Stimulated activated CD4-positive, alpha-beta T cell treated with anti-CD3 and anti-CD28 coated beads, Interleukin-2, amount 100 ng/mL, for 48 hours (primary cell): ENCODE data around the gene RPL13.
"Not testable (repeated sequence)": the region's sequence is repeated elsewhere in the genome, so short reads cannot be mapped to it uniquely, and the experiment has no call there.

Experiments
- DNase-seq, 2 donors: peaks; one replicate each; pipeline ENCODE4 v3.0.0-alpha.2; 2020

Gene RPL13

DNA sequence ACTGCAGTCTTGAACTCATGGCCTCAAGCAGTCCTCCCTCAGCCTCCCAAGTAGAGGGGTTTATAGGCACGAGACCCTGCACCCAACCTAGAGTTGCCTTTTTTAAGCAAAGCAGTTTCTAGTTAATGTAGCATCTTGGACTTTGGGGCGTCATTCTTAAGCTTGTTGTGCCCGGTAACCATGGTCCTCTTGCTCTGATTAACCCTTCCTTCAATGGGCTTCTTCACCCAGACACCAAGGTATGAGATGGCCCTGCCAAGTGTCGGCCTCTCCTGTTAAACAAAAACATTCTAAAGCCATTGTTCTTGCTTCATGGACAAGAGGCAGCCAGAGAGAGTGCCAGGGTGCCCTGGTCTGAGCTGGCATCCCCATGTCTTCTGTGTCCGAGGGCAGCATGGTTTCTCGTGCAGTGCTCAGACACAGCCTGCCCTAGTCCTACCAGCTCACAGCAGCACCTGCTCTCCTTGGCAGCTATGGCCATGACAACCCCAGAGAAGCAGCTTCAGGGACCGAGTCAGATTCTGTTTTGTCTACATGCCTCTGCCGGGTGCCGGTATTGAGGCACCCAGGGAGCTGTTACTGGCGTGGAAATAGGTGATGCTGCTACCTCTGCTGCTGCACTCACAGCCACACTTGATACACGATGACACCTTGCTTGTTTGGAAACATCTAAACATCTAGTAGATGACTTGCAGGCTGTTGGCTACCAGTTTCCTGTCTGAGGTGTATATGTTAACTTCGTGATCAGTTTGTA is 3.3 kb downstream of the RPL13 start:
- DNase-seq, result peak in 1 of 2 donors; percentile 20

DNA sequence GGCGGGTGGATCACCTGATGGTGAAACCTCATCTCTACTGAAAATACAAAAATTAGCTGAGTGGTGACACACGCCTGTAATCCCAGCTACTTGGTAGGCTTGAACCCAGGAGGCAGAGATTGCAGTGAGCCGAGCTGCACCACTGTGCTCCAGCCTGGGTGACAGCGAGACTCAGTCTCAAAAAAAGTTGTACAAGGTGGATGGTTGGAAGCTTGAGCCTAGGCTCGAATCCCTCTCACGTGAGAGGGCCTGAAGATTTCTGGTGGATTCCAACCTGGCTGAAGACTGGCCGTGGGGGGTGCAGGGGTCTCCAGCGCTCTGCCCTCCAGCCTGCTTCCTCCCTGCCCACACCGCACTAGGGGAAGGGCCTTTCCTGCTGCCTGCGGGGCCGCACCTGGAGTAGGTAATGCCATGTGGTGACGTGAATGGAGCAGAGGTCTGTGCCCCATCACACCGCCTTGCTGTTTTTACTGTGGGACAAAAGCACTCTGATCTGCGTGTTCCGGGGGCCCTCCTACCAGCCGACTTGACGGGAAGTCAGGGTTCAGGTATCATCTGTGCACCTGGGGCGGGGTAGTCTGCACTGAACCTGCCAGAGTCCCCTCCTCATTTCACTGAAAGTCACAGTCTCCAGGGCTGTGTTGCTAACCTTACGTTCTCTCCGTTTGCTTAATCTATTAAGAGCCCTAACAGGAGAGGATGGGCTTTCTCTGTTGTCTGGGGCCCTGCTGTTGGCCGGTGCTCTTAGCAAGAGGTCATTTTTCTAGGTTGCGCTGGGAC is 4.2 kb downstream of the RPL13 start:
- peak; percentile 31 to 34 for DNase-seq

DNA sequence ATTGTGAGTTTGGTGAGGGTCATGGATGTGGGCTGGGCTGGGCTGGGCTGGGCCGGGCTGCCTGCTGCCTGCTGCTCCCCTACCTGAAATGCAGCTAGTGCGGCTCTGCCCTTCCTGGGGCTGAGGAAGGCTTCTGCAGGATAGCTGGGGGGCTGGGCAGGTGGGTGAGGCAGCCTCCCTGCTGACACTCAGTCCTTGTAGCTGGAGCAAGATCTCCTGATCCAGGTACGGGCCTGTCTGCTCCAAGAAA is 4.7 kb downstream of the RPL13 start:
- DNase-seq, result no peak

DNA sequence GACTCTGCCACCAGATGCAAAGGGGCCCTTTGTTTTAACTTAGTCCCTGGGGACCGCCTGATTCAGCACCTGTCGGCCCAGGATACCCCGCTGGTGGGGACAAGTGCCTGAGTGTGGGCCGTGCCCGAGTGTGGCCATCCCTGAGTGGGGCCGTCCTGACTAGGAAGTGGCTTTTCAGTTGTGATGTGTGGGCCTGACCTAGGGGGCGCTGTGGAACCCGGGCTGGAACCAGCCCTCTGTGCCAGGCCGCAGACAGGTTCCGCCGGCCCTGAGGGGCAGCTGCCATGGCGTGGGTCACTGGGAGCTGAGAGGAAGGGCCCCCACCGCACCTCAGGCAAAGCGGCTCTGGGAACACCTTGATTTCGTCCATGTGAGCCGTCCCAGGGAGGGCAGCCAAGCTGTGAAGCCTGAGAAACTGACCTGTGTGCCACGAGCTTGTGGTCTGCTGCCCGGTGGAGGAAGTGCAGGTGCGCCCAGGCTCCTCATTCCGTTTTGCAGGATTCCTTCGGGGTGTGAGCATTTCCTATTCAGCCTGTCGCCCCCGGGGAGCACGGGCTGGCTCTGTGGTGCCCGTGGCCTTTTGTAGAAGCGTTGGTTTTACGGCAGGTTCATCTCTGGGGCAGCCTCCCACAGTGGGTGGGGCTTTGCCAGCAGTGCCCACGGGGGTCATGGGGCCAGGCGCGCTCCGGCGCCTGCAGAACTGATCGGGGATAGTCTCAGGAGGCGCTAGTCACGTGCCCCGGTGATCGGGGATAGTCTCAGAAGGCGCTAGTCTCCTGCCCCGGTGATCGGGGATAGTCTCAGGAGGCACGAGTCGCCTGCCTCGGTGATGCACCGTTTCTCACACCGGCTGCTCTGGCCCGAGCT is 5.3 kb downstream of the RPL13 start:
- DNase-seq, result peak; percentile 66 to 69

DNA sequence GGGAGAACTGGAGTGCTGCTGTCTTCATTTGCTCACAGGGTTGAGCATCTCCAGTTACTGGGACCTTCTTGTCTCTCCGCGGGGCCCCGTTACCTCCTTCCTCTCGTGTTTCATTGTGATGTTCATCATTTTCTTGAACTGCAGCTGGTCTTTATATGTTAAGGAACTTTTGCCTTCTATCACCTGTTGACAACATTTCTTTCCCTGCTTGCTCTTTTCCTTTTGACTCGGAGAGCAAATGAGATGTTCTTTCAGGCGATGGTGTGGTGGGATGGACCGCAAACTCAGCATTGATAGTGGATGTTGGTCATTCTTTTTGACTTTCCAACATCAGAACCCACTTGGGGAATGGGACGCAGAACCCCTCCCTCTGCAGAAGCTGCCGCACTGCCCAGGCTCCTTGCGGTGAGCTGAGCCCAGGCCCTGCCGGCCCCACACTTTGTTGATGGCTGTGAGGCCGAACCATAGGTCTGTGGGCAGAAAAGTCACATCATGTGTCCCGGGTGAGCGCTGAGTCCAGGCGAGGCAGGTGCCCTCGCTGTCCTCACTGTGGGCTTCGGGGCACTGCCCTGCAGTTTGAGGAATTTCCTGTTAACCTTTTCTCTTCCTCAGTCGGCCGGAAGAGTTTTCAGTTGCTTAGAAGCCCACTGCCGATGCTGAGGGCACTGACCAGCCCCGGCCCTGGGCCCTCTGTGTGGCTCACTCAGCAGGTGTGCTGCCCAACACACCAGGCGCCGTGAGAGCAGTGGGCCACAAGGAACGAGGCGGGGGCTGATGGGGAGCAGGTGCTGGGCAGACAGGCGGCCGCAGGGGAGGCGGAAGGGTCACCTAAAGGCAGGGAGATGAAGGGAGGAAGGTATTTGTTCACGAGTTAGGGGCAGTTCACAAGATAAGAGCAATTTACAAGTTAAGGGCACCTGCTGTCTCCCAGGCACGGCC is 7.4 kb downstream of the RPL13 start:
- no peak for DNase-seq

DNA sequence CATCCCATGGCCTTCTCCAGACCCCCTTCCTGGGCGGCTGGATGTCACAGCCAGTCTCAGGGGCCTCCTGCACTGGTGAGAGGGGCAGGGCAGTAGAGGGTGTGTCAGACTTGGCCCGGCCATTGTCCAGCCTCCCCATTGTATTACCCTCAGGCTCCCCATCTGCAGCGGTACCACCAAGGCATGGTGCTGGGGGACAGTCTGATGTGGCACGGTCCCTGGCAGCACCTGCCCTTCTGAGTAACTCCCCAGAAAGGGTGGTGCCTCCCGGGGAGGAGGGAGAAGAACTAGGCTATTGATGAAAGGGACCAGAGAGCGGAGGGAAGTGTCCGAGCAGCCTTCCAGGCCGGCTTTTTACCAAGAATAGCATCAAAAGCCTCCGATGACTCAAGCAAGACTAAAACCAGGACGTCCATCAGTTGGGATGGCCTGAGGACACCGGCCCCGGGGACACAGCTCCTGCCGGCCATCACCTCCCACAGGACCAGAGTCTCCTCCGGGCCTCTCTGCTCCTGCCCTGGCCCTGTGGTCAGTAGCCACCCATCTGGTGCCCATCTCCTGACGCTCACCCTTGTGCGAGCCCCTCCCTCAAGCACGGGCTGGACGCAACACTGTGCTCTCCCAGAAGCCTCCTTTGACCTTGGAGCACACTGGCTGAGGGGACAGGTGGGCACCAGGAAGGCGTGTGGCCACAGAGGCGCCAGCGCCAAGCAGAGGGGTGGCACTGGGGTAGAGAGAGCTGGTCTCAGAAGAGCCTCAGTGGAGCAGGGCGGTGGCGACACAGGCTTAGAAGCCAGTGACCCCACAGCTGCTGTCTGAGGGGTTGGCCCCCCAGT is 9.2 kb downstream of the RPL13 start:
- DNase-seq, result no peak

DNA sequence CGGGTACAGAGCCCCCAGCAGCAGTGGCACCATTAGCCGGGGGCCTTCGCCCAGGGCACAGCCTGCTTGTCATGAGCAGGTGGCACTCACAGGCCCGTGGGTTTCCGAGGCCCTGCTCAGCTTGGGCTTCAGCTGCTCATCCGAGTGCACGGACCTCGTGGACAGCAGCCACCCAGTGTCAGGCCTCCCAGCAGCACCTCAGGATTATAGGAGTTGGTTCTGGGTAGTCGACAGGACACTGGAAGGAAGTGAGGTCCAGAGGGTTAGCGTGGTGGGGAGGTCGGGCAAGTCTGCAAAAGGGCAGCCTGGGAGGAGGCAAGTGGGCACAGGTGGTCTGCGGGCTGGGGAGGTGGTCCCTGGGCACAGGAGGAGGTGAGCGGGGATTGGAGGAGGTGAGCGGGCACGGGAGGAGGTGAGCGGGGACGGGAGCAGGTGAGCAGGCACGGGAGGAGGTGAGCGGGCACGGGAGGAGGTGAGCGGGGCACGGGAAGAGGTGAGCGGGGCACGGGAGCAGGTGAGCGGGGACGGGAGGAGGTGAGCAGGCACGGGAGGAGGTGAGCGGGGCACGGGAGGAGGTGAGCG is 10.0 kb downstream of the RPL13 start:
- no peak for DNase-seq

DNA sequence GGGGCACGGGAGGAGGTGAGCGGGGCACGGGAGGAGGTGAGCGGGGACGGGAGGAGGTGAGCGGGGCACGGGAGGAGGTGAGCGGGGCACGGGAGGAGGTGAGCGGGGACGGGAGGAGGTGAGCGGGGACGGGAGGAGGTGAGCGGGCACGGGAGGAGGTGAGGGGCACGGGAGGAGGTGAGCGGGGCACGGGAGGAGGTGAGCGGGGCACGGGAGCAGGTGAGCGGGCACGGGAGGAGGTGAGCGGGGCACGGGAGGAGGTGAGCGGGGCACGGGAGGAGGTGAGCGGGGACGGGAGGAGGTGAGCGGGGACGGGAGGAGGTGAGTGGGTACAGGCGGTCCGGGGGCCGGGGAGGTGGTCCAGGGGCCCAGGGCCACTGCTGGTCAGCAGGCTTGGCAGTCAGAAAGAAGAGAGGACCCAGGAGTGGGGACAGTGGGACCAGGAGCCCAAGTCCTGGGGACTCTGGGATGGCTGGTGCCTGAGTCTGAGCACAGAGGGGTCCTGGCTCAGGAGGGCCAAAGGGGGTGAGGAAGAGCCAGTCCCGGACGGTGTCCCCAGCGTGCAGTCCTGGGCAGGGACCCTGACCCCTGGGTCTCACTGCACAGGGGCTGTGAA is 10.6 kb downstream of the RPL13 start:
- DNase-seq, result not testable (repeated sequence)

DNA sequence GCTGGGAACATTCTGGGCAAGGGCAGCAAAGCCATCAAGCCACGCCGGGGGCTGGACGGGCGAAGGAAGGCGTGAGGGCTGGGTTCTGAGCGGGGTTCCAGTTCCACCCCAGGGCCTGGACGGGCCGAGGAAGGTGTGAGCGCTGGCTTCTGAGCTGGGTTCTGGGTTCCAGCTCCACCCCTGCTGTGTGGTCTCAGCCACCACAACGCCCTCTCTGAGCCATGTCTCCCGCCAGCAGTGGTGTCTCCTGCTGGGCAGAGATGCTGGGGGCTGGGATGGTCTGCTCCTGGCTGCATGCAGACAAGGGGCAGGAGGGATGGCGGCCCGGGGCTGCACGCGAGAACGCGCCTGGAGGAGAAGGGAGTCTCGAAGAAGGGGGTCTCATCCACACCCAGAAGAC is 11.2 kb downstream of the RPL13 start:
- DNase-seq, result no peak

DNA sequence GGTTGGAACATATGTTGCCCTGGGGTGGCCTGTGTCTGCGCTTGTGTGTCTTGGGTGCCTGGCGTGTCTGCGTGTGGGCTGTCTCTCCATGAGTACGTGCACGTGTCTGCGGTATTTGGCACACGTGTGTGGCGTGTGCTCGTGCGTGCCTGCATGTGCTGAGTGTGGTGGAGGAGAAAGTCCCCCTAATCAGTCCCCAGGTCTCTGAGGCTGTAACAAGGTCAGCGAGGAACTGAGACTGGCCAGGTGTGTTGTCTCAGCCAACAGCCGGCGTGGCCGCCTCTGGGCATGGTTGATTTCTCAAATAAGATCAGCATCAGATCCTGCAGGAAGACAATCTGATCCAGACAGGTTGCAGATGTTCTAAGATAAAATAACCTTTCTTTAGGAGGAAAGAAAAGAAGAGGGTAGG is 11.6 kb downstream of the RPL13 start:
- no peak for DNase-seq

DNA sequence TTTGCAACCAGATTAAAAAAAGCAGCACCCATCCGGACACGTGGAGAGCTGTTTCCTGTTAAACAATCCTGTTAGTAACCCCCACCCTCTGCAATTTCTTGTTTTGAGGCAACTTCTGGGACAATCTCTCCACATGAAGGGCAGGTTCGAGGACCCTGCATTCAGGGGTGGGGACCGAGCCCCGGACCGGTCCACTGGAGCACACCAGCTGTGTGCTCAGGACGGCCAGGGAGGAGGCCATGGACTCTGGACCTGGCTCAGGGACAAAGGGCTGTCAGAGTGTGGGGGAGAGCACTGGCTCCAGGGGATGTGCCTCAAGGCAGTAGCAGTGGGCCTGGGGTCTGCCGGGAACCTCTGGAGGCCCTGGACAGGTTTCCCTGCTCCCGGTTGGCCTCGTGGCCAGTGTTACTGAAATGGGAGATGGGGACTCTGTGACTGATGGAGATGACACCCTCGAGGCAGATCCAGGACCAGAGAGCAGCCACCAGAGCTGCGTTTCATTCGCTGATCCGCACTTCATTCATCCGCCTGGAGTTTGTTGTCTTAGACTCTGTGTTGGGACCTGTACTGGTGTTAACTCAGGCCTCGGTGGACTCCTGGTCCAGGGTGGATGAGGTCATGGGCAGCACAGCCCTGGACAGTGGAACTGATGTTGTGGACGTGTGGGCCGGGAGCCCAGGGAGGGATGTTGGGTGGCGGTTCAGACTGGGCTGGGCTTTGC is 12.2 kb downstream of the RPL13 start:
- no peak for DNase-seq

DNA sequence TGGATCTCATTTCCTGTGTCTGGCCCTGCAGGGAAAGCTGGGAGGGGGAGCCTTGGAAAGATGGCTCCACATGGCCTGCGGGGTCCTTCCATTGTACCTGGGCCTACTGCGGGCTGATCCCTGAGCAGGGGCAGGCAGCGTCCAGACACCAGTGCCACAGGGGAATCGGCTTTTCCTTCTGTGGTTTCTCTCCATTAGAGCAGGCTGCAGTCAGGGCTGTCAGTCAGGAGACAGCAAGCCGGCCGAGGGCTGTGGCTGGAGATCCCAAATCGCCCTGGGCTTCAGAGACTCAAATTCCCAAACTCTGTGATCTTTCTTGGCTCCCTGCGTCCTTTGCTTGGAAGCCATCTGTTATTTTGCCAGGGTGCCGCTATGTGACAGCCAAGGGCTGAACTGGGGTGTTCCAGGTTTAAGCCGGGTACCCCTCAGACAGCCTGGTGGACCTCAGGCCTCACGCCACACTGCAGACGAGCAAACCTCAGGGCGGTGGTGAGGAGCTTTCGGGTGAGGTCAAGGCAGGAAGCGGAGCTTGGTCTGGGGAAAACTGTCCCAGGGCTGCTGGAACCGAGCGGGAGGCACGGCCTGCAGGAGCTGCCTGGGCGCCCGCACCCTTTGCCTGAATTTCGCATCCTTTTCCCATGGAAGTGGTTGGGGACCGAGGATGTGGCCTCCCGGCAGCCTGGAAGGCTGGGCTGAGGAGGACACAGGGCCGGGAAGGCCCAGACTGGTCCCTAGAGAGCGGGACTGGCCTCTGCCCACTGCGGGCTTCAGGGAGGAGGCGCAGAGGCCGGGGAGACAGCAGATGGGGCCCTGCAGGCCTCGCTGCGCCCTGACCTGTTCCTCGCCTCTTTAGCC is 13.6 kb downstream of the RPL13 start:
- DNase-seq, result no peak

DNA sequence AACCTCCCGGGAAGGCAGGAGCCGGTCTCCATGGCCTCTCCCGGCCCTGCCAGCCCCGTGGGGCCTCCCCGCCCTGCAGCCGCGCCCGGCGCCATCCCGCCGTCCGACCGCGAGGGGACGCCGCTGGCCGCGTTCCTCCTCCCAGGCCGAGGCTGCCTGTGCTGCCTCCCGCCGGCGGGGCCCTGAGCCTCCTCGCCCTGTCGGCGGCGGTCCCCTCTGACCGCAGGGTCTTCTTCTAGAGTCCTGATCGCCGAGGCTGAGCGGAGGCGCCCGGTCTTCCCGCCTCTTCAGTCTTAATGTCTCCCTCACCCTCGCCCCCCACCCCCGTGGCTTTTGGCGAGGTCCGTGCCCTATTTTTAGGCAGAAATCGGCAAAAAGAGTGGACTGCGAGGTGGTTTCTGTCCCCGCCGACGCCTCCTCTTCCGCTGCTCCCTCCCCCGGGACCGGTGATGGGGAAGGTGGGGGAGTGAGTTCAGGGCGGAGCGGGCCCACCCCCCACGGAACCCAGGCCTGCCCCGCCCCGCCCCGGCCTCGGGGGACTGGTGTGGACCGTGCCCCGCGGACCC is 14.3 kb downstream of the RPL13 start:
- DNase-seq, result peak; percentile 66 to 71

DNA sequence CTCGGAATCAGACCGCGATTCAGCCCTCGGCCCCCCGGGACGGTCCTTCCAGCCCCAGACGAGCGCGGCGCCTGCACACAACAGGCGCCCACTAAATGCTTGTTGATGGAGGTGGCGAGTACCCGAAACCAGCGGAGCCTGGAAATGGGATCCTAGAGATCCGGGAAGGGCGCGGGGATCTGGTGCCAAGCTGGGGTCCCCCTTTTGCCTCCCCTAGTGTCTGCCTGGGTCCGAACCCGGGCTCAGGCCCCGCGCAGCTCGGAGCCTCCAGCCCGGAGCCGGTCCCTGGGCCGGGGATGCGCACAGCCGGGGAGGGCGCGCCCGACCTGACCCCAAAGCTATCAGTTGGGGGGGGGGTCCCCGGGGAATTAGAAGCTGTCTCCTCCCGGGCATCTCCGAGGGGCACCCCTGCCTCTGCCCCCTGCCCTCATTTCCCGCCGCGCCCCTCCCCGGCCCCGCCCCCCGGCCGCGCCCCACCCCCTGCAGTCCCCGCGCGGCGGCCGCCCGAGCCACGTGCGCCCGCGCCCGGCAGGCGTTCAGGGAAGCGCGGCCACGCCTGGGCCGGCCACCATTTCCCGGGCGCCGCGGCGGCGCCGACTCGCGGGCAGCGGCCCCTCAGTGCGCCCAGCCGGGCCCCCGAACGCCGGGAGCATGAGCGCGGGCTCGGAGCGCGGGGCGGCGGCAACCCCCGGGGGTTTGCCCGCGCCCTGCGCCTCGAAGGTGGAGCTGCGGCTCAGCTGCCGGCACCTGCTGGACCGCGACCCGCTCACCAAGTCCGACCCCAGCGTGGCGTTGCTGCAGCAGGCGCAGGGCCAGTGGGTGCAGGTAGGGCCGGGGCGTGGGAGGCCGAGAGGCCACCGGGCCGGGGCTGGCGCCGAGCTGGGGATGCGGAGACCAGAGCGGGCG is 15.0 kb downstream of the RPL13 start, which contains the start of gene CPNE7:
Gene CPNE7, plus strand, starts transcription at position 512 of the 906 bp plus-strand sequence. Its CDS starts 140 bp downstream, at position 652.
- no peak for DNase-seq

DNA sequence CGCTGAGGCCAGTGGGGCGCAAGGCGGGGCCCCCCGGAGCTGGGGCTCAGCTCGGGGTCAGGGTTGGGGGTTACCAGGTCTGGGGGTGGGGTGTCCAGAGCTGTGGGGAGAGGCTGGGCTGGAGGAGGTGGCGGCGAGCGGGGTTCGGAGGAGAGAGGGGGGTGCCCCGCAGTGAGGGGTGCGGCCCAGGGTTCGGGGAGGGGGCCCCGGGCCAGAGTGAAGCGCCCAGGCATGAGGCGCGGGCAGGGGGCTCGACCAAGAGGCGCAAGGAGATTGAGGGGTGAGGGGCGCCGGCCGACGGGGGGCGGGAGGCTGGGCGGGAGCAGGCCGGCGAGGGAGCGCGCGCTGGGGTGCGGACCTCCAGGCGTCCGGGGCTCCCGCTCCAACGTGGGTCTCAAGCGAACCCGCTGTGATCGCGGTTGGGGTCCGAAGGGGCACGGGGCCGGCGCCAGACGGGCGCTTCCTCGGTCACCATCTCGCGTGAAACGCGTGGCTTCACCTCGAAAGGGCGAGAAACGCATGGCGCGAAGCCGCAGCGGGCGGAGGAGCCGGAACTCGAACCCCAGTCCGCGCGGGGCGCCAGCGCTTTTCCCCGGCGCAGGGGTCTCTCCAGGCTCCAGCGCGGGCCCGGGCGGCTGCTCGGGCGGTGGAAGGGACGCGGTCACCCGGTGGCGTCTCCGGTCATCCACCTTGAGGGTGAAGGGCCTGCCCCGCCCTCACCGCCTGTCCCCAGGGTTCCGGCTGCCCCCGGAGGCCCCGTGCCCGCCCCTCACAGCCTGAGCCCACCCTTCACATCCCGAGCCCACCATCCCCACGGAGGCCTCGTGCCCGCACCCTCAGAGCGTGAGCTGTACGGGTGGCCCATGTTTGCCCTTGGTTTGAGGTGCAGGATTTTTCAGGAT is 15.9 kb downstream of the RPL13 start:
- no peak for DNase-seq

DNA sequence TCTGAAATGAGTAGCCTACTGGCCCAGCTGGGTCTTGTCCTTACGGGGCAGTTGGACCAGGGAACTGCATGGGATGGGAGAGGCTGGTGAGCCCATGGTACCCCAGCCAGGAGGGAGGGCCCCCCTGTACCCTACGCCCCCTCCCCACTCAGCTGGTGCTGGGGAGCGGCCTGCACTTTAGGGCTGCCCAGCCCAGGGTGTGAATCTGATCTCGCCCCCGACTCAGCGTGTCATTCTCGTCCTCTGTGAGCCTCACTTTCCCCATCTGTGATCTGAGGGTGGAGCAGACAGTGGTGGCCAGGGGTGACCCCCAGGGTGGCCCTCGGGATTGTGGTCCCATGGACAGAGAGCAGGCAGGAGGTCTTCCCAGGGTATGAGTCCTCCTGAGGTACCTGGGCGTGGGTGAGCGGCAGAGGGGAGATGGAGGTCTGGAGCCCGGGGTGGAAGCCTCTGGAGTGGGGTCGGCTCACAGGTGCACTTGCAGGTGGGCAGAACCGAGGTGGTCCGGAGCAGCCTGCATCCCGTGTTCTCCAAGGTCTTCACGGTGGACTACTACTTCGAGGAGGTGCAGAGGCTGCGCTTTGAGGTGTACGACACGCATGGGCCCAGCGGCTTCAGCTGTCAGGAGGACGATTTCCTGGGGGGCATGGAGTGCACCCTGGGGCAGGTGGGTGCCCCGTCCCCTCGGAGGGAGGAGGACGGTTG is 16.7 kb downstream of the RPL13 start:
- DNase-seq, result no peak
